SK-N-DZ (cell line): Measurements from ENCODE around the gene NLGN2. TPM values are rescaled to one million over a fixed set of nuclear protein-coding genes. Genes with fewer than 3 reads are reported as not detected.
A peak's percentile ranks its signal among the peaks of the same experiment; 100 is the strongest.
"Not testable (repeated sequence)": the region's sequence is repeated elsewhere in the genome, so short reads cannot be mapped to it uniquely, and the experiment has no call there.

Experiments used
- DNase-seq: peaks from one replicate; pipeline ENCODE4 v3.0.0-alpha.2; 2015; ENCODE audit warnings: low spot score
- polyA plus RNA-seq, 2 experiments: library from polyadenylated mRNA; depleted of rRNA; stranded (reverse); fragments of >200 nt; gene quantifications; 2 replicates each; pipeline ENCODE4 v1.2.3, GENCODE V29; 2014

NLGN2 gene
- polyA plus RNA-seq (2014; cell fraction: cytosol; rRNA removed) = 19.3 and 20.2 TPM in 2 replicates
- polyA plus RNA-seq (2014; cell fraction: nucleus; rRNA removed) = 77.9 and 90.5 TPM in 2 replicates

- DNase-seq = no peak
These were observed at the start of gene NLGN2 for GRCh38 chr17:7407485-7408251. TSS of gene NLGN2 (plus strand) at chr17:7407845. CDS start at chr17:7408256, 411 bp downstream.

GRCh38 chr17:7361906-7362305 is 45.7 kb upstream of the NLGN2 start:
- no peak for DNase-seq

GRCh38 chr17:7363311-7363710 is 44.3 kb upstream of the NLGN2 start:
- DNase-seq = no peak

- DNase-seq = not testable (repeated sequence)
These were observed 41.7 kb upstream of the NLGN2 start for GRCh38 chr17:7365963-7366362.

- DNase-seq = no peak
These were observed 40.6 kb upstream of the NLGN2 start for GRCh38 chr17:7367083-7367482.

- DNase-seq = no peak
These were observed 39.6 kb upstream of the NLGN2 start for GRCh38 chr17:7367918-7368598.

- not testable (repeated sequence) for DNase-seq
These were observed 39.0 kb upstream of the NLGN2 start for GRCh38 chr17:7368599-7368994.

GRCh38 chr17:7369825-7370224 is 37.8 kb upstream of the NLGN2 start:
- no peak for DNase-seq

GRCh38 chr17:7370853-7371252 is 36.8 kb upstream of the NLGN2 start:
- no peak for DNase-seq

GRCh38 chr17:7374353-7374752 is 33.3 kb upstream of the NLGN2 start:
- no peak for DNase-seq

GRCh38 chr17:7379134-7379533 is 28.5 kb upstream of the NLGN2 start:
- DNase-seq = no peak

GRCh38 chr17:7380321-7380720 is 27.3 kb upstream of the NLGN2 start:
- no peak for DNase-seq

- DNase-seq = no peak
These were observed 26.6 kb upstream of the NLGN2 start, which contains the start of gene TNK1 for GRCh38 chr17:7380855-7381683. TSS of gene TNK1 (plus strand) at chr17:7381089. CDS start at chr17:7382927, 1,838 bp downstream.

GRCh38 chr17:7382901-7383300 is 24.7 kb upstream of the NLGN2 start:
- no peak for DNase-seq

- DNase-seq = no peak
These were observed 24.3 kb upstream of the NLGN2 start for GRCh38 chr17:7383371-7383741.

GRCh38 chr17:7383742-7384488 is 23.7 kb upstream of the NLGN2 start:
- peak; percentile 71 for DNase-seq

- peak; percentile 35 for DNase-seq
These were observed 23.1 kb upstream of the NLGN2 start for GRCh38 chr17:7384489-7385081.

- no peak for DNase-seq
These were observed 18.8 kb upstream of the NLGN2 start for GRCh38 chr17:7388856-7389255.

- no peak for DNase-seq
These were observed 17.4 kb upstream of the NLGN2 start for GRCh38 chr17:7389924-7390910.

- no peak for DNase-seq
These were observed 16.3 kb upstream of the NLGN2 start for GRCh38 chr17:7391307-7391706.
